ENCODE data around the gene TALDO1. TPM values are rescaled to one million over a fixed set of nuclear protein-coding genes. Genes with fewer than 3 reads are reported as not detected.

TALDO1 gene
- total RNA-seq, 6 experiments from 2014 or later = 102 to 184 (median 150) TPM

DNA sequence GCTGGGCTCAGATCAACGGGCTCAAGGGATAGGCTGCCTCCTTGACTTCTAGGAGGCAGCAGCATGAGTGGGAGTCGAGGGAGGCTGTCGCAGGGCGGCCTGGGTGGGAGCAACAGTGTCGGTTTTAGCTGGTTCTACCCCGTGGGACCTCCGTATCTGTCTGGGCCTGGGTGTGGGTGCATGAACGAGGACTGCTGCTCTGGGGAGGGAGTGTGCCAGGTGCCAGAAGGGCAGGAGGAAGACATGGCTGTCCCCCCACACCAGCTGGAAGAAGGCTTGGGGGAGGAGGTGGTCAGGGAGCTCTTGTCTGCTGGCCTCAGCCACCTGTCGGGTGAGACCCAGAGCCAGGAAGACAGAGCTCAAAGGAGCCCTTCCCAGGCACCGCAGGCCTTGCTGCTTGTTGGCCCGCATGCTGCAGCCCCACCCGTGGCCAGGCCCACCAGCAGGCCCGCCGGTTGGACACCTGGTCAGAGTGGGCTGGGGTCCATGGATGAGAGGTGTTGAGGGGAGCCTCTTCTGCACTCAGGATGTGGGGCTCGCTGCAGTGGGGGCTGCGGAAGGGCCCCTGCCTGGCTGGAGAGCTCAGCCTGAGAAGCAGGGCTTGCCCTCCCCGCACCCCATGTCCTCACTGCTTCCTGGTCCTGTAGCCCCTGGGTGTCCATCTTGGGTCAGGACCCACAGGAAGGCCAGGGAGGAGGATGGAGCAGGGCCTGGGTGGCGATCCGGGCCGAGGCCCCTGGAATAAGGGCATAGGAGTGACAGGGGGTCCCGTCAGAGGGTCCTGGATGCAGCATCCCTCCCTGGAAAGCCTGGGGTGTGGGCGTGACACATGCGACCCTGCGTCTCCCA lies 39.2 kb downstream of the TALDO1 start:
- DNase-seq = peak in 1 of 3 donors; percentile 51

DNA sequence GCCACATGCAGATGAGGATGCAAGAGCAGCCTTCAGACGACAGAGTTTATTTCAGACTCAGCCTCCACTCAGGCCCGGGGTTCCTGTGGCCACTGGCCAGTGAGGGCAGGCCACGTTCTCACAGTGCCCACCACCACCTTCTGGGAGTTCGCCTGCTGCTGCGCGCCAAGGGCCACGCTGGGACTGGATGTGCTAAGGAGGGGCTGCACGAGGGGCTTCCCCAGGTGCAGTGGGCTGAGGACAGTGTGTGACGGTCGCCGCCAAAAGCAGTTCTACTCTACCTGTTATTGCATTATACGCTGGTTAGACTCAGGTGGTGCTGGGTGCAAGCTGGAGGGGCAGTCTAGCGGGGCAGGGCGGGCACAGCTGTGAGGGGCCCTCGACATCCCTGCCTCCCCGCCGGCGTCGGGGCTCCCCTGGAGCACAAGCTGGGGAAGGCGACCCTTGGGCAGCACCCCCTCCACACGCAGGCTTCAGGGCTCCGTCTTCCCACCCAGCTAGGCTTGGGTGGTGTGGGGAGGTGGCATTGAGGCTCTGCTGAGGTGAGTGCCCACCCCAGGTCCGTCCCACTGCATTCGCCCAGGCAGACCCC lies 39.9 kb downstream of the TALDO1 start:
- peaks cover 0 to 10% (median 0%) of the 10 kb centered on the region in 4 donors for H3K36me3 ChIP-seq
- no peak for TF ChIP-seq POLR2A (IDR thresholded peaks at IDR 0.05)
- TF ChIP-seq, protein P1, sequence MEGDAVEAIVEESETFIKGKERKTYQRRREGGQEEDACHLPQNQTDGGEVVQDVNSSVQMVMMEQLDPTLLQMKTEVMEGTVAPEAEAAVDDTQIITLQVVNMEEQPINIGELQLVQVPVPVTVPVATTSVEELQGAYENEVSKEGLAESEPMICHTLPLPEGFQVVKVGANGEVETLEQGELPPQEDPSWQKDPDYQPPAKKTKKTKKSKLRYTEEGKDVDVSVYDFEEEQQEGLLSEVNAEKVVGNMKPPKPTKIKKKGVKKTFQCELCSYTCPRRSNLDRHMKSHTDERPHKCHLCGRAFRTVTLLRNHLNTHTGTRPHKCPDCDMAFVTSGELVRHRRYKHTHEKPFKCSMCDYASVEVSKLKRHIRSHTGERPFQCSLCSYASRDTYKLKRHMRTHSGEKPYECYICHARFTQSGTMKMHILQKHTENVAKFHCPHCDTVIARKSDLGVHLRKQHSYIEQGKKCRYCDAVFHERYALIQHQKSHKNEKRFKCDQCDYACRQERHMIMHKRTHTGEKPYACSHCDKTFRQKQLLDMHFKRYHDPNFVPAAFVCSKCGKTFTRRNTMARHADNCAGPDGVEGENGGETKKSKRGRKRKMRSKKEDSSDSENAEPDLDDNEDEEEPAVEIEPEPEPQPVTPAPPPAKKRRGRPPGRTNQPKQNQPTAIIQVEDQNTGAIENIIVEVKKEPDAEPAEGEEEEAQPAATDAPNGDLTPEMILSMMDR (IDR thresholded peaks at IDR 0.05) = no peak
- no peak for DNase-seq
- no peak overlapping the region for H3K27ac ChIP-seq
- H3K9me3 ChIP-seq = no peaks in the 10 kb centered on the region
- no peaks in the 10 kb centered on the region for H3K27me3 ChIP-seq
- no peak for ATAC-seq
- no peak overlapping the region for H3K4me3 ChIP-seq
- H3K4me1 ChIP-seq = peaks cover 0 to 4% (median 0%) of the 10 kb centered on the region in 4 donors
- WGBS (ENCODE audit: insufficient coverage, low coverage, low lambda C conversion rate, missing lambda C conversion rate) = 89% methylated on average over 5 of the region's 24 CpGs
- intact Hi-C loops (cut with DNase I) = no loop called here

More for the DNA sequence above, 39.2 kb downstream of the TALDO1 start:
- no peak overlapping the region for H3K27ac ChIP-seq
- intact Hi-C loops (cut with DNase I) = no loop called here
- no peak for ATAC-seq
- 81% methylated on average over 3 of the region's 24 CpGs for WGBS (ENCODE audit: insufficient coverage, low coverage, low lambda C conversion rate, missing lambda C conversion rate)
- H3K4me3 ChIP-seq = no peak overlapping the region
- H3K27me3 ChIP-seq = no peaks in the 10 kb centered on the region
- H3K36me3 ChIP-seq = peaks cover 0 to 10% (median 0%) of the 10 kb centered on the region in 4 donors
- peaks cover 0 to 4% (median 0%) of the 10 kb centered on the region in 4 donors for H3K4me1 ChIP-seq
- TF ChIP-seq, protein P1 (IDR thresholded peaks at IDR 0.05) = no peak
- no peak for TF ChIP-seq POLR2A (IDR thresholded peaks at IDR 0.05)
- no peaks in the 10 kb centered on the region for H3K9me3 ChIP-seq

DNA sequence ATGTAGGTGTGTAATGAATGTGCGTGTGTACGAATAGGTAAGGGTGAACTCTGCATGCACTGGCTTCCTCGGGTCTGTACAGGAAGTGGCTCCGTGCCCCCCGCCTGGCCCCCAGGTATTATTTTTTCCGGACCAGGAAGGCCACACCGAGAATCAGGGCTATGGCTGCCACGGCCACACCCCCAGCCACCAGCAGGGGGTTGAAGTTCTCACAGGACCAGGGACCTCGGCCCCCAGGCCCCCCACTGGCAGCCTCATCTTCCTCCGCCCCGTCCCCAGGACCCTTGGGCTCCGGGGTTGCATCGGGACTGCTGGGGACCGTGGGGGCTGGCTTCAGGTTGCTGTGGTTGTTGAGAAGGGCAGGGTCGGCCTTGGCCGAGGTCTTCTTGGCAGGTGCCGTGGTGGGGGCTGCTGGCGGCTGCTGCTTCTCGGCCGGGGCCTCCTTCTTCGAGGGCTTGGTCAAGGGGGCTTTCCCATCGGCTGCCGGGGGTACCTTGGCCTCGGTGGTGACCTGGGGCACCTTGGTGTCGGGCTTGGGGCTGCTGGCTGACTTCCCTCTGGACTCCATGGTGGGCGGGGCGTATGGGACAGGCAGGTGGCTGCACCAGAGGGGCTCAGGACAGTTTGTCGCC lies 40.9 kb downstream of the TALDO1 start:
- no peak for ATAC-seq
- H3K4me1 ChIP-seq = peaks cover 0 to 4% (median 0%) of the 10 kb centered on the region in 4 donors
- DNase-seq = no peak

More for the DNA sequence above, 40.9 kb downstream of the TALDO1 start:
- intact Hi-C loops (cut with DNase I) = no loop called here
- 42% methylated on average over 8 of the region's 28 CpGs for WGBS (ENCODE audit: insufficient coverage, low coverage, low lambda C conversion rate, missing lambda C conversion rate)
- no peak overlapping the region for H3K4me3 ChIP-seq
- TF ChIP-seq, protein P1 (IDR thresholded peaks at IDR 0.05) = no peak
- TF ChIP-seq POLR2A (IDR thresholded peaks at IDR 0.05) = no peak
- no peaks in the 10 kb centered on the region for H3K9me3 ChIP-seq
- no peak overlapping the region for H3K27ac ChIP-seq
- no peaks in the 10 kb centered on the region for H3K27me3 ChIP-seq
- H3K36me3 ChIP-seq = peaks cover 0 to 13% (median 0%) of the 10 kb centered on the region in 4 donors
